ENCODE results near the gene DERL3. TPM values are rescaled to one million over a fixed set of nuclear protein-coding genes. Genes with fewer than 3 reads are reported as not detected.

Gene DERL3
- total and polyA plus RNA-seq, 2 of the 13 experiments (the other 11 are each of a cell fraction or from before 2014, with no cell fraction given) = not detected

DNA sequence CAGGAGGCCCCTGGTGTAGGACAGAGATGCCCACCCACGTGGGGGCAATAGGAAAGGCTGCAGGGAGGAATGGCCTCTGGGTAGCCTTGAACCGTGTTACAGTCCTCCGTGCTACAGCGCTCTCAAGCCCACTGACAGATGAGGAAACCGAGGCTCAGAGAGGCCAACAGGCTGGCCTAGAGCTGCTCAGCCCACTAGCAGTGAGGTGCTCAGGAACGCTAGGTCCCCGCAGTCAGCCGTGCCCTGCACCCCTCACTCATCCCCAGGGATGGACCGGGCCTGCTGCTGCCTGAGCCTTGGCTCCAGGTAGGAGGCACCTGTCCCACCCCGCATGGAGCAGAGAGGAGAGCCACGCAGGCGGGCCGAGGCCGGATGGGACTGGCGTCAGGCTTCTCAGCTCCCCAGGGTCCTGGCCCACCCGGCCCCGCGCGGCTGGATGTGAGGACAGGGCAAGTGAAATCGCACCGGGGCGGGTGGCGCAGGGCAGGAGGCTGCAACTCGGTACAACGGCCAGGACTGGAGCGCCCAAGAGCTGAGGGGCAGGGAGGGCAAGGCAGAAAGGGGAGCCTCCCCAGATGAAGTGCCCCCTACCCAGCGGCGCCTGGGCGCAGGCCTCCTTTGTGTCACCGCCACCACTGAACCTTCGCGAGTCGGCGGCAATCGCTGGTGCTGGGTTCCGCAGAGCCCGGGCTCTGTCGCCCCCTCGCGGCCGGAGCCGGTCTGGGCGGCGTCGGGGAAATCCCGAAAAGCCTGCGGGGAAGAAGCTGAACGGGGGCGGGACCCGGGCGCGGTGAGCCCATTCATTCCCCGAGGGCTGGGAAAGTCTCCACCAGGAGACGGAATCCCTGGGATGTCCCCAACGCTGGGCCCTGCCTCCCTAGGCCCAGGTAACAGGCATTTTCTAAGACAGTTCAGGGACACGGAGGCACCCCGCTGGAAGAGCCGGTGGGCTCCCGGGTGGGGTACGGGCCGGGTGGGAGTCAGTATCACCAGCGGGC, 10.5 kb upstream of the DERL3 start (continued):
- TF ChIP-seq, protein P1, sequence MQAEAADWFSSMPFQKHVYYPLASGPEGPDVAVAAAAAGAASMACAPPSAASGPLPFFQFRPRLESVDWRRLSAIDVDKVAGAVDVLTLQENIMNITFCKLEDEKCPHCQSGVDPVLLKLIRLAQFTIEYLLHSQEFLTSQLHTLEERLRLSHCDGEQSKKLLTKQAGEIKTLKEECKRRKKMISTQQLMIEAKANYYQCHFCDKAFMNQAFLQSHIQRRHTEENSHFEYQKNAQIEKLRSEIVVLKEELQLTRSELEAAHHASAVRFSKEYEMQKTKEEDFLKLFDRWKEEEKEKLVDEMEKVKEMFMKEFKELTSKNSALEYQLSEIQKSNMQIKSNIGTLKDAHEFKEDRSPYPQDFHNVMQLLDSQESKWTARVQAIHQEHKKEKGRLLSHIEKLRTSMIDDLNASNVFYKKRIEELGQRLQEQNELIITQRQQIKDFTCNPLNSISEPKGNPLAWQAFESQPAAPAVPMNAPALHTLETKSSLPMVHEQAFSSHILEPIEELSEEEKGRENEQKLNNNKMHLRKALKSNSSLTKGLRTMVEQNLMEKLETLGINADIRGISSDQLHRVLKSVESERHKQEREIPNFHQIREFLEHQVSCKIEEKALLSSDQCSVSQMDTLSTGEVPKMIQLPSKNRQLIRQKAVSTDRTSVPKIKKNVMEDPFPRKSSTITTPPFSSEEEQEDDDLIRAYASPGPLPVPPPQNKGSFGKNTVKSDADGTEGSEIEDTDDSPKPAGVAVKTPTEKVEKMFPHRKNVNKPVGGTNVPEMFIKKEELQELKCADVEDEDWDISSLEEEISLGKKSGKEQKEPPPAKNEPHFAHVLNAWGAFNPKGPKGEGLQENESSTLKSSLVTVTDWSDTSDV (CRISPR knock-in tag; IDR thresholded peaks at IDR 0.05) = 0 out of 2 replicates have a peak, but pooled peaks have one; percentile 58
- TF ChIP-seq ZNF746 (CRISPR knock-in tag; IDR thresholded peaks at IDR 0.05) = no peak
- TF ChIP-seq, protein P2, sequence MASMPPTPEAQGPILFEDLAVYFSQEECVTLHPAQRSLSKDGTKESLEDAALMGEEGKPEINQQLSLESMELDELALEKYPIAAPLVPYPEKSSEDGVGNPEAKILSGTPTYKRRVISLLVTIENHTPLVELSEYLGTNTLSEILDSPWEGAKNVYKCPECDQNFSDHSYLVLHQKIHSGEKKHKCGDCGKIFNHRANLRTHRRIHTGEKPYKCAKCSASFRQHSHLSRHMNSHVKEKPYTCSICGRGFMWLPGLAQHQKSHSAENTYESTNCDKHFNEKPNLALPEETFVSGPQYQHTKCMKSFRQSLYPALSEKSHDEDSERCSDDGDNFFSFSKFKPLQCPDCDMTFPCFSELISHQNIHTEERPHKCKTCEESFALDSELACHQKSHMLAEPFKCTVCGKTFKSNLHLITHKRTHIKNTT (CRISPR knock-in tag; IDR thresholded peaks at IDR 0.05) = no peak
- TF ChIP-seq, protein P3, sequence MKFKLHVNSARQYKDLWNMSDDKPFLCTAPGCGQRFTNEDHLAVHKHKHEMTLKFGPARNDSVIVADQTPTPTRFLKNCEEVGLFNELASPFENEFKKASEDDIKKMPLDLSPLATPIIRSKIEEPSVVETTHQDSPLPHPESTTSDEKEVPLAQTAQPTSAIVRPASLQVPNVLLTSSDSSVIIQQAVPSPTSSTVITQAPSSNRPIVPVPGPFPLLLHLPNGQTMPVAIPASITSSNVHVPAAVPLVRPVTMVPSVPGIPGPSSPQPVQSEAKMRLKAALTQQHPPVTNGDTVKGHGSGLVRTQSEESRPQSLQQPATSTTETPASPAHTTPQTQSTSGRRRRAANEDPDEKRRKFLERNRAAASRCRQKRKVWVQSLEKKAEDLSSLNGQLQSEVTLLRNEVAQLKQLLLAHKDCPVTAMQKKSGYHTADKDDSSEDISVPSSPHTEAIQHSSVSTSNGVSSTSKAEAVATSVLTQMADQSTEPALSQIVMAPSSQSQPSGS (CRISPR knock-in tag; IDR thresholded peaks at IDR 0.05) = no peak
- TF ChIP-seq ZC3H4 (CRISPR knock-in tag; IDR thresholded peaks at IDR 0.05; ENCODE audit: borderline replicate concordance) = no peak
- 0 out of 2 replicates have a peak, but pooled peaks have one; percentile 32 for TF ChIP-seq CBFB (CRISPR knock-in tag; IDR thresholded peaks at IDR 0.05)
- TF ChIP-seq FOXA1 (IDR thresholded peaks at IDR 0.05) = no peak
- no peak for TF ChIP-seq FOXA1 (CRISPR knock-in tag; IDR thresholded peaks at IDR 0.05)
- peak; percentile 34; the same call in 1 of the 2 replicates for TF ChIP-seq PAXIP1 (CRISPR knock-in tag; conservative IDR thresholded peaks at IDR 0.05)
- TF ChIP-seq TOPORS (CRISPR knock-in tag; IDR thresholded peaks at IDR 0.05) = no peak
- TF ChIP-seq NFYB (CRISPR knock-in tag; IDR thresholded peaks at IDR 0.05) = no peak
- TF ChIP-seq MTA3 (CRISPR knock-in tag; IDR thresholded peaks at IDR 0.05) = no peak
- no peak for TF ChIP-seq ZNF20 (CRISPR knock-in tag; IDR thresholded peaks at IDR 0.05)
- TF ChIP-seq ZNF160 (CRISPR knock-in tag; IDR thresholded peaks at IDR 0.05) = no peak
- no peak for TF ChIP-seq CCDC6 (CRISPR knock-in tag; IDR thresholded peaks at IDR 0.05)
- no peak for TF ChIP-seq TEAD2 (CRISPR knock-in tag; IDR thresholded peaks at IDR 0.05)
- TF ChIP-seq, protein P4, sequence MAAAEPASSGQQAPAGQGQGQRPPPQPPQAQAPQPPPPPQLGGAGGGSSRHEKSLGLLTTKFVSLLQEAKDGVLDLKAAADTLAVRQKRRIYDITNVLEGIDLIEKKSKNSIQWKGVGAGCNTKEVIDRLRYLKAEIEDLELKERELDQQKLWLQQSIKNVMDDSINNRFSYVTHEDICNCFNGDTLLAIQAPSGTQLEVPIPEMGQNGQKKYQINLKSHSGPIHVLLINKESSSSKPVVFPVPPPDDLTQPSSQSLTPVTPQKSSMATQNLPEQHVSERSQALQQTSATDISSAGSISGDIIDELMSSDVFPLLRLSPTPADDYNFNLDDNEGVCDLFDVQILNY (CRISPR knock-in tag; conservative IDR thresholded peaks at IDR 0.05) = no peak
- TF ChIP-seq ZNF576 (CRISPR knock-in tag; IDR thresholded peaks at IDR 0.05) = no peak
